ENCODE data around the gene ACVRL1.

ACVRL1 gene

GRCh38 chr12:51914034-51914923, 7.0 kb downstream of the ACVRL1 start:
- in situ Hi-C loops (cut with MboI; ENCODE audit: low sequenced_read_pairs) = no loop called here

- in situ Hi-C loops (cut with MboI; ENCODE audit: low sequenced_read_pairs) = no loop called here
Observed at GRCh38 chr12:51915003-51915625, 7.8 kb downstream of the ACVRL1 start.

- in situ Hi-C loops (cut with MboI; ENCODE audit: low sequenced_read_pairs) = no loop called here
Observed at GRCh38 chr12:51915951-51916350, 8.6 kb downstream of the ACVRL1 start.

GRCh38 chr12:51917041-51917590, 9.8 kb downstream of the ACVRL1 start:
- in situ Hi-C loops (cut with MboI; ENCODE audit: low sequenced_read_pairs) = no loop called here

- in situ Hi-C loops (cut with MboI; ENCODE audit: low sequenced_read_pairs) = no loop called here
Observed at GRCh38 chr12:51917746-51918453, 10.6 kb downstream of the ACVRL1 start.

- in situ Hi-C loops (cut with MboI; ENCODE audit: low sequenced_read_pairs) = no loop called here
Observed at GRCh38 chr12:51920046-51920445, 12.7 kb downstream of the ACVRL1 start.

GRCh38 chr12:51921017-51921725, 13.9 kb downstream of the ACVRL1 start:
- in situ Hi-C loops (cut with MboI; ENCODE audit: low sequenced_read_pairs) = no loop called here

- in situ Hi-C loops (cut with MboI; ENCODE audit: low sequenced_read_pairs) = no loop called here
Observed at GRCh38 chr12:51922146-51922545, 14.8 kb downstream of the ACVRL1 start.

- in situ Hi-C loops (cut with MboI; ENCODE audit: low sequenced_read_pairs) = no loop called here
Observed at GRCh38 chr12:51922762-51923505, 15.6 kb downstream of the ACVRL1 start.

GRCh38 chr12:51923506-51924365, 16.4 kb downstream of the ACVRL1 start:
- in situ Hi-C loops (cut with MboI; ENCODE audit: low sequenced_read_pairs) = no loop called here

- in situ Hi-C loops (cut with MboI; ENCODE audit: low sequenced_read_pairs) = no loop called here
Observed at GRCh38 chr12:51924551-51925319, 17.4 kb downstream of the ACVRL1 start.

- in situ Hi-C loops (cut with MboI; ENCODE audit: low sequenced_read_pairs) = no loop called here
Observed at GRCh38 chr12:51925346-51926063, 18.2 kb downstream of the ACVRL1 start.

- in situ Hi-C loops (cut with MboI; ENCODE audit: low sequenced_read_pairs) = no loop called here
Observed at GRCh38 chr12:51926064-51926632, 18.8 kb downstream of the ACVRL1 start.

- in situ Hi-C loops (cut with MboI; ENCODE audit: low sequenced_read_pairs) = no loop called here
Observed at GRCh38 chr12:51926718-51927117, 19.4 kb downstream of the ACVRL1 start.

GRCh38 chr12:51932218-51933076, 25.1 kb downstream of the ACVRL1 start:
- in situ Hi-C loops (cut with MboI; ENCODE audit: low sequenced_read_pairs) = no loop called here

GRCh38 chr12:51934080-51934479, 26.8 kb downstream of the ACVRL1 start:
- in situ Hi-C loops (cut with MboI; ENCODE audit: low sequenced_read_pairs) = no loop called here

All from HL-60/S4 treated with retinoic acid at 250 ng/mL for 4 days and 3 days (cell line).